SJCRH30 (cell line): ENCODE data around the gene DSE. TPM values are rescaled to one million over a fixed set of nuclear protein-coding genes. Genes with fewer than 3 reads are reported as not detected.

Experiments used
- DNase-seq, 2 experiments: peaks; one replicate each; pipeline ENCODE4 v3.0.0-alpha.2; 2015 to 2020
- H3K27ac ChIP-seq: fragments of 250-450 bp; sonication (Bioruptor Pico); 2 replicates; pipeline ENCODE4 v1.5.1; 2020; ENCODE audit warnings: mild to moderate bottlenecking, moderate library complexity
- H3K27me3 ChIP-seq: fragments of 250-450 bp; sonication (Bioruptor Pico); 2 replicates; pipeline ENCODE4 v1.5.1; 2020; ENCODE audit warnings: mild to moderate bottlenecking, moderate library complexity
- H3K36me3 ChIP-seq: fragments of 250-450 bp; sonication (Bioruptor Pico); 2 replicates; pipeline ENCODE4 v1.5.1; 2020; ENCODE audit warnings: mild to moderate bottlenecking, moderate library complexity
- H3K4me1 ChIP-seq: fragments of 250-450 bp; sonication (Bioruptor Pico); 2 replicates; pipeline ENCODE4 v1.5.1; 2020; ENCODE audit warnings: mild to moderate bottlenecking, moderate library complexity
- H3K4me3 ChIP-seq: fragments of 250-450 bp; sonication (Bioruptor Pico); 2 replicates; pipeline ENCODE4 v1.5.1; 2020; ENCODE audit warnings: mild to moderate bottlenecking, moderate library complexity
- H3K9me3 ChIP-seq: fragments of 250-450 bp; sonication (Bioruptor Pico); replicated peaks from 2 replicates; pipeline ENCODE4 v1.5.1; 2020; ENCODE audit warnings: mild to moderate bottlenecking, moderate library complexity
- total RNA-seq: library from RNA; depleted of rRNA; stranded (reverse); fragments of >200 nt; shearing (Covaris generic); gene quantifications from 2 replicates; pipeline ENCODE4 v1.2.3, GENCODE V29; 2014

The DSE gene
- total RNA-seq, 1 experiment from 2014 or later, result 51.0 TPM

DNA sequence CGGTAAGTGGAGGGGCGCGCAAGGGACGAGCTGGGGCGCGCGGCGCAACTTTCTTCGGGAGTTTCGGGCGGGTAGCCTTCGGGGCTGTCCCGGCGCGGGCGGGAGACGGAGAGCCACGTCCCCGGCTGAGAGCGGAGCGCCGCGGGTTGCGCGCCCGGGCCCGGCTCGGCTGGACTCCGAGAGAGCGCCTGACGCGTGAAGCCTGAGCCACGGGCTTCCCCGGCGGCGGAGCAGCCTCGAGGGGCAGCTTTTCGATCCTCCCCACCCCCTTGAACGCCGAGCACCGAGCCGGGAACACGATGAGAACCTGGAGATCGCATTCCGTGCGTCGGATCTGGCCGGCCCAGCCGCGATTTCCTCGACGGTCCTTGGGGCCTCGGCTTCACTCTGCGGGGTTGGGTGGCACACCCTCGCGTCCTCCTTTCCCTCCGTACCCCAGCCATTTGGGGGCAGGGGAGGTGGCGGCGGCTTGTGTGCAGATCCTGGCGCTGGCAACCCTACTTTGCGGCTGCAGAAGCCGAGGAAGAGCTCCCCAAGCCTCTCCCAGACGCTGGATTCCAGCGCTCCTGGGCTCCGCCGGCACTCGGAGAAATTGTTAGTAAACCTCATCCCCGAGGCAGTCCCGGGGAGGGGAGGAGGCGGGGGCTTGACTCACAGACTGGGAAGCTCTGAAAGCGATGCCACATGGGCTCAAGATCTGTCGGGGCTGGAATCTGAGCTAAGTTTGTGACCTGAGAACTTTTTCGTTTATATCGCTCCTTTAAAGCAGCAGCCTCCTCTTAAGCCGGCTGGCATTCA lies 572 bp downstream of the DSE start:
- Histone ChIP-seq H3K27ac (peak overlapping the region; percentile 83), H3K36me3 (no peaks in the 10 kb centered on the region), H3K27me3 (no peaks in the 10 kb centered on the region), H3K4me1 (no peaks in the 10 kb centered on the region; the same call in 1 of the 2 replicates), H3K4me3 (peak overlapping the region; percentile 93), H3K9me3 (no peaks in the 10 kb centered on the region)
- peak; percentile 91 to 92 for DNase-seq

DNA sequence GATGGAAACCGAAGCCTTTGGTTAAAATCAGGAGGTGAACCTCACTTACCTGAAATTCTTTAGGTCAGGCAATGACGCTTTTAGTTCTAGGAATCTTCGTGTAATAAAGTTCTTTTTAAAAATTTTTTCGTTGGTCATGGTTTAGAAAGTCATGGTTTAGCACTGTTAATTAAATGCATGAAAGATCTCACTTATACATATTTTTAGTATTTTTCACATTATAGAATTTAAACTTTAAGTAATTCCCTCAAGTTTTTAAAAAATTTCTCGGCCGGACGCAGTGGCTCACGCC lies 1.1 kb downstream of the DSE start:
- Histone ChIP-seq H3K36me3 (no peaks in the 10 kb centered on the region), H3K9me3 (no peaks in the 10 kb centered on the region), H3K4me1 (no peaks in the 10 kb centered on the region; the same call in 1 of the 2 replicates), H3K4me3 (peak overlapping the region; percentile 93), H3K27ac (peak overlapping the region; percentile 83), H3K27me3 (no peaks in the 10 kb centered on the region)
- no peak for DNase-seq

DNA sequence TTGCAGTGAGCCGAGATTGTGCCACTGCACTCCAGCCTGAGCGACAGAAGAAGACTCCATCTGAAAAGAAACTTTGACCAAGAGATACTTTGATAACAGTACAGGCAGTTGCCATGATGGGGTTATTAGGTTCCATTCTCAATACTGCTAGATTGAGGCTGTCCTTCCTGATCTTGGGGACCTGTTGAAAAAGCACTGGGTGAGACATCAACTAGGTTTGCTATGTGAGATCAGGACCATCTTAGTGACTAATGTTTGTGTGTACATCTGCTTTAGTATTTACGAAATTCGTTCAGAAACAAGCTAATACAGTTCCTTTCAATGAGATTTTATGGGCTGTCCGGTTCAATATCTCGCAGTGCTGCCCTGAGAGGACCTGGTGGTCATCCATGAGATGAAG lies 2.6 kb downstream of the DSE start:
- no peak overlapping the region for H3K27ac ChIP-seq
- no peaks in the 10 kb centered on the region; the same call in 1 of the 2 replicates for H3K4me1 ChIP-seq
- no peaks in the 10 kb centered on the region for H3K36me3 ChIP-seq
- no peaks in the 10 kb centered on the region for H3K9me3 ChIP-seq
- DNase-seq, result no peak
- H3K27me3 ChIP-seq, result no peaks in the 10 kb centered on the region
- H3K4me3 ChIP-seq, result no peak overlapping the region

DNA sequence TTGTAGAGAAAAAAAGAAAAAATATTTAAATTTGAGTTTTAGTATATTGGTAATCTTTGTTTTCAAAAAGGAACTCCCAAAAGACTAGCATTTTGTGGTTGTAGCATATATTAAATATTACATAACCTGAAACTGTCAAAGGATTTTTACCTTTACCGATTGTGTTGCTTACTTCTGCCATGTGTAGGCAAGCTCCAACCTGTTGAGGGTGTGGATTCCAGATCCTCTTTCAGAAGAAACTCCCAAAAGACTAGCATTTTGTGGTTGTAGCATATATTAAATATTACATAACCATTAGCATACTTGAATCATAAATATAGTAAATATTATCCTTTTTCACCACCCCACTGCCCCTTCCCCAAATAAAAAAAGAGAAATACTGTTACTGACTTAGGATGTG lies 3.2 kb downstream of the DSE start:
- Histone ChIP-seq H3K27ac (no peak overlapping the region), H3K9me3 (no peaks in the 10 kb centered on the region), H3K36me3 (no peaks in the 10 kb centered on the region), H3K27me3 (no peaks in the 10 kb centered on the region), H3K4me1 (no peaks in the 10 kb centered on the region; the same call in 1 of the 2 replicates), H3K4me3 (no peak overlapping the region)
- DNase-seq, result no peak

DNA sequence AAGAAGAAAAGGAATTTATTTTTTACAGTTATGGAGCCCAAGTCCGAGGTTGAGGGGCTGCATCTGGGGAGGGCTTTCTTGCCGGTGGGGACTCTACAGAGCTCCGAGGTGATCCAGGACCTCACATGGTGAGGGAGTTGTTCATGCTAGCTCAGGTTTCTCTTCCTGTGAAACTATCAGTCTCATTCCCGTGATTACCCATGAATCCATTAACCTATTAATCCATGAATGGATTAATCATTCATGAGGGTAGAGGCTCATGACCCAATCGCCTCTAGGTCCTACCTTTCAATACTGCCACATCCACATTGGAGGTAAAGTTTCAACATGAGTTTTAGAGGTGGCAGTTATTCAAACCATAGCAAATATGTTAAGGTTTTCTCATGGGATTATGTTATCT lies 3.8 kb downstream of the DSE start:
- no peaks in the 10 kb centered on the region; the same call in 1 of the 2 replicates for H3K4me1 ChIP-seq
- H3K27me3 ChIP-seq, result no peaks in the 10 kb centered on the region
- H3K4me3 ChIP-seq, result no peak overlapping the region
- no peak for DNase-seq
- H3K27ac ChIP-seq, result no peak overlapping the region
- H3K9me3 ChIP-seq, result no peaks in the 10 kb centered on the region
- no peaks in the 10 kb centered on the region for H3K36me3 ChIP-seq

DNA sequence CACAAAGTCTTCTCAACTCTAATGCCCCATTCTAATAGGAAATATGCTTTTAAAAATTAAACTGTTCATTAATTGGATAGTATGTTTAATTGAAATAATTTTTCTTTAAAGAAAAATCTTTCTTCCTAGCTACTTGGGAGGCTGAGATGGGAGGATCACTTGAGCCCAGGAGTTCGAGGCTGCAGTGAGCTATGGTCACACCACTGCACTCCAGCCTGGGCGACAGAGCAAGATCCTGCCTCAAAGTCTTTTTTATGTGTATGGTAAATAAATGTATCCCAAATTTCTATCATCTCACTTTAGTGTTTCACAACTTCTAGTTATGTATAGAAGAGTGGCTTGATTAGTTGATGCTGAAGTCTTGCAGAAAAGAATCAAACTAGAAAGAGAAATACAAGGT lies 4.5 kb downstream of the DSE start:
- DNase-seq, result no peak
- H3K27ac ChIP-seq, result no peak overlapping the region
- H3K4me1 ChIP-seq, result no peaks in the 10 kb centered on the region
- no peaks in the 10 kb centered on the region for H3K9me3 ChIP-seq
- no peaks in the 10 kb centered on the region for H3K36me3 ChIP-seq
- no peak overlapping the region for H3K4me3 ChIP-seq
- no peaks in the 10 kb centered on the region for H3K27me3 ChIP-seq

DNA sequence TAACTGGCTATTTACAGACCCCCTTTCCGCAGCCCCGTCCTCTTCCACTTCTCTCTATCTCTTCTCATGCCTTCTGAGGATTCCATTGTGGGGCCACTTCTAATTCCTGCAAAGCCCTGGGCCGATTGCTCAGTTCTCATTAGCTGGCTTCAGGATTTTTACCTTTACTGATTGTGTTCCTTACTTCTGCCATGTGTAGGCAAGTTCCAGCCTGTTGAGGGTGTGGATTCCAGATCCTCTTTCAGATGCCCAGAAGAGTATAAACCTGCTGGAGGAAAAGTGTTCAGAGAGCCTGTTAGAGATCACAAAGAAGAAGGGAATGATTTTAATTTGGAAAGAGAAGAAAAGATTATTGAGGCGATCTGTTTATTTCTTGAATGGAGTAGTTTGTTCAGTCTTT lies 5.4 kb downstream of the DSE start:
- H3K36me3 ChIP-seq, result no peaks in the 10 kb centered on the region
- no peaks in the 10 kb centered on the region for H3K9me3 ChIP-seq
- H3K4me1 ChIP-seq, result no peaks in the 10 kb centered on the region
- no peak for DNase-seq
- H3K4me3 ChIP-seq, result no peak overlapping the region
- H3K27me3 ChIP-seq, result no peaks in the 10 kb centered on the region
- H3K27ac ChIP-seq, result no peak overlapping the region

DNA sequence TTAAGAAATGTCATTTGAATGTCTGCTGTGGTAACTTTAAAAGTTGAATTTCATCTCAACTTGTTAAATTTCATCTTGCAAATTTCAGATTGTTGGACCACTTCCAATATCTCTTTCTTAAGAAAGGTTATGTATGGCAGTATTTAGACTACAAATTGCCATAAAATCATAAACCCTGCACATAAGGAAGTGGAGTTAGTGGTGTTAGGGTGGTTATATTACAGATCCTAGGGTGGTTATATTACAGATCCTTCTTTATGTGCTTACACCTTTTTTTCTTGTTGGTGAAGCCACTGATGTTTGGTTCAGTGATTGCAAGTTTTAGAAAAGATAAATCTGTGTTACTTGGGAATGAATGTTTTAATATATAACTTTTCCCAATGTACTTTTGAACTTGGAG lies 9.0 kb downstream of the DSE start:
- no peak for DNase-seq
- Histone ChIP-seq H3K4me1 (no peaks in the 10 kb centered on the region), H3K27ac (no peak overlapping the region), H3K9me3 (no peaks in the 10 kb centered on the region), H3K36me3 (0 out of 2 replicates have a peak, but pooled peaks cover 2% of the 10 kb centered on the region), H3K4me3 (no peak overlapping the region), H3K27me3 (no peaks in the 10 kb centered on the region)

DNA sequence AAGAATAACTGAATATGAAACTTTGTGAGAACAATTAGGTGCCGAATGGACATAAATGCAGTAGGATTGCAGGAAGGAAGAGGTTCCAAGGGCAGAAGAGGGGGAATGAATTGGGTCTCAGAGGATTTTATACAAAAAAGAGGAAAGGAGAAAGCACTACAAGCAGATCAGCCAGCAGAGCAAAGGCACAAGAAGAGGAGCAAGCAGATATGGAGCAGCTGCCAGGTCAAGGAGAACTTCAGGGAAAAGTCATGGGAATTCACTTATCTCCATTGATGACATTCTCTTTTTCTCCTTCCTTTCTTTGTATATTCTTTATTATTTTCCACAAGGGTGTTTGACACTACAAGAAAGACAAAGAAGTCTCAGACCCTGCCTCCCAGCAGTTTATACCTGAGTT lies 9.6 kb downstream of the DSE start:
- Histone ChIP-seq H3K4me1 (no peaks in the 10 kb centered on the region), H3K36me3 (0 out of 2 replicates have a peak, but pooled peaks cover 2% of the 10 kb centered on the region), H3K4me3 (no peak overlapping the region), H3K27ac (no peak overlapping the region), H3K27me3 (no peaks in the 10 kb centered on the region), H3K9me3 (no peaks in the 10 kb centered on the region)
- no peak for DNase-seq

DNA sequence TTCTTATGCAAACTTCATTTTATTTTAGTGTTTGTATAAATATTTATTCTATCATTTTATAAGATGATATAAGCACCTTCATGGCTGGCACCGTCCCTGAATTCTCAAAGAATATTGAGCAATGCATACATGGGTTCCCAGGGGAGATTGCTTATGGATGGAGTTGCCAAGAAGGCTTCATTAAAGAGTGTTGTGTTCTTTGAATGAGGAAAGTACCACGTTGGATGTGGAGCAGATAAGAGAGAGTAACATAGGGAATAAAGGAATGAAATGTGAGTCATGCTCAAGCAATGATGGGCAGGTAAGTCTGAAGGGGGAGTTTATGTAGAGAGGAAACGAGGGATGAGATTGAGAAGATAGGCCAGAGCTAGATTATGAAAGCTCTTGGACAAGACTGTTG lies 10.3 kb downstream of the DSE start:
- DNase-seq, result no peak
- no peak overlapping the region for H3K27ac ChIP-seq
- H3K27me3 ChIP-seq, result no peaks in the 10 kb centered on the region
- H3K36me3 ChIP-seq, result 0 out of 2 replicates have a peak, but pooled peaks cover 2% of the 10 kb centered on the region
- no peaks in the 10 kb centered on the region for H3K4me1 ChIP-seq
- no peaks in the 10 kb centered on the region for H3K9me3 ChIP-seq
- no peak overlapping the region for H3K4me3 ChIP-seq

DNA sequence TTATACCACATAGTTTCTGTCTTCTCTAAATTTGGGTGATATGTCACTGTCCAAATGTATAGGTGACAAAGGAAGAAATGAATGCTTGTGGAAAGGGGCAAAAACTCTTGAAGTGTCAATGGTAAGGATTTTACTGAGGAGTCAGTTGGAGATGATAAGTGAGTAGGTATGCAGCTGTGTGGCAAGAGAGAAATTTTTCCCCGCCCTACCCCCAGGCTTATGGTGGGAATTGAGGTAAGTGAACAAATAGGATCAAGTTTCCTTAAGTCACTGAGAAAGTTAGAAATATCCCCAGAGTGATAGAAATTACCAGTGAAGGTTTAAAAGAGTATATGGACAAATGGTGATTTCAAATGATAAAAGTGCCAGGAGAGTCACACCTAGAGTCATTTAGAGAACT lies 11.8 kb downstream of the DSE start:
- Histone ChIP-seq H3K27ac (no peak overlapping the region), H3K4me3 (no peak overlapping the region), H3K27me3 (no peaks in the 10 kb centered on the region), H3K9me3 (no peaks in the 10 kb centered on the region), H3K36me3 (0 out of 2 replicates have a peak, but pooled peaks cover 2% of the 10 kb centered on the region), H3K4me1 (0 out of 2 replicates have a peak, but pooled peaks cover 6% of the 10 kb centered on the region)
- no peak for DNase-seq

DNA sequence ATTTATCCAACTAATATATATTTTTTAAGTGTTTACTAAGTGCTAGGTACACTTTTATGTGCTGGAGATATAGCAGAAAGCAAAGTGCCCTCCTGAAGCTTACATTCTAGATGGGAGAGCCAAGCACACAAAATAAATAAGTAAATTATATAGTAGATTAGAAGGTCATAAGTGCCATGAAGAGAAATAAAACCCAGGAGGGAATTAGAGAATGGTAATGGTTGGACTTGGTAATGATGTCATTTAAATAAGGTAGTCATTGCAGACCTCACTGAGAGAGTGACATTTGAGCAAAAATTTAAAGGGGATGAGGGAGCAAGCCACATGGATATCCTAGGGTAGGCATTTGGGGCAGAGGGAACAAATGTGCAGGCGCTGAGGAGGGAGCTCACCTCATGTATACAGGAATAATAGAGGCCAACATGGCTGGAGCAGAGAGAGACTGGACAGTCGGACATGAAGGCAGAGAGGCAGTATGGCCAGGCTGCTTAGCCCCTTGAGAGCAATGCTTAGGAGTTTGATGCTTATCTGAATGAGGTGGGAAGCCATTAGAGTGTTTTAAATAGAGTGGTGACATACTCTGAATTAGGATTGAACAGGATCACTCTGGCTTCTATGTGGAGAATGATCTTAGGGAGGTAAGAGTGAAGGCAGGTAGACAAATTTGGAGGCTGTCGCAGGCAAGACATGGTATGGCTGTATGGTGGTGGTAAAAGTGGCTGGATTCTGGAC lies 14.1 kb downstream of the DSE start:
- Histone ChIP-seq H3K9me3 (no peaks in the 10 kb centered on the region), H3K4me3 (no peak overlapping the region), H3K36me3 (0 out of 2 replicates have a peak, but pooled peaks cover 2% of the 10 kb centered on the region), H3K4me1 (peaks cover 15% of the 10 kb centered on the region; the same call in 1 of the 2 replicates), H3K27ac (no peak overlapping the region), H3K27me3 (no peaks in the 10 kb centered on the region)
- DNase-seq, result no peak

DNA sequence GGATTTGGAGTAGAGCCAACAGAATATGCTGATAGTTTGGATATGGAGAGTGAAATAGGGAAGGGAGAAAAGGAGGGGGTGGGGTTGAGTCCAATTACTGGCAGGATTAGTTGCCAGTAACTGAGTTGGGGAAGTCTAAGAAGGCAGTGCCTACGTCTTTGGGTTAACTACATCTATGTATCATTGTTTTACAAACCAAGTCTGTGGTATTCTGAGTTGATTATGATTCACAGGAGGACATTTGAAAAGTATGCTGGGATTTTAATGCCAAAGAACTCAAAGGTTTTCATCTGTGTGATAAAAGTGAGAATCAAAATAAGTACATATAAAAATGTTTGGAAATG lies 14.7 kb downstream of the DSE start:
- H3K4me1 ChIP-seq, result peaks cover 15% of the 10 kb centered on the region; the same call in 1 of the 2 replicates
- H3K27me3 ChIP-seq, result no peaks in the 10 kb centered on the region
- 0 out of 2 replicates have a peak, but pooled peaks cover 2% of the 10 kb centered on the region for H3K36me3 ChIP-seq
- no peak overlapping the region for H3K27ac ChIP-seq
- H3K9me3 ChIP-seq, result no peaks in the 10 kb centered on the region
- no peak for DNase-seq
- no peak overlapping the region for H3K4me3 ChIP-seq

DNA sequence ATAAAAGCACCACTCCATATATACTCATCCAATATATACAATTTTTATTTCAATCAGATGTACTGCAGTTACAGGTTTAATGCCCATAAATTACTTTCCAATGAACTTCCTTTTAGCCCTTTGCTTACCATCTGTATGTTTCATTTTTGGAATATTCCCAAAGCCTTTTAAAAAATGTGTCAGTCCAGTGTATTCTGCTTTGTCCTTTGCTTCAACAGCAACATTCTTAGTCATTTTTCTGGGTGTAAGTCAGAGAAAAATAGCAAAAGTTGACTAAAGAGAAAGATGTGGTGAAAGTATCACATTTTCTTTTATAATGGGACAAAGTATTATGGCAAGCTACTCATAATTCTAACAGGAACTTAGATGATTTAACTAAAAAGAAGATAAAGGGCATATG lies 15.2 kb downstream of the DSE start:
- H3K27ac ChIP-seq, result no peak overlapping the region
- no peak for DNase-seq

DNA sequence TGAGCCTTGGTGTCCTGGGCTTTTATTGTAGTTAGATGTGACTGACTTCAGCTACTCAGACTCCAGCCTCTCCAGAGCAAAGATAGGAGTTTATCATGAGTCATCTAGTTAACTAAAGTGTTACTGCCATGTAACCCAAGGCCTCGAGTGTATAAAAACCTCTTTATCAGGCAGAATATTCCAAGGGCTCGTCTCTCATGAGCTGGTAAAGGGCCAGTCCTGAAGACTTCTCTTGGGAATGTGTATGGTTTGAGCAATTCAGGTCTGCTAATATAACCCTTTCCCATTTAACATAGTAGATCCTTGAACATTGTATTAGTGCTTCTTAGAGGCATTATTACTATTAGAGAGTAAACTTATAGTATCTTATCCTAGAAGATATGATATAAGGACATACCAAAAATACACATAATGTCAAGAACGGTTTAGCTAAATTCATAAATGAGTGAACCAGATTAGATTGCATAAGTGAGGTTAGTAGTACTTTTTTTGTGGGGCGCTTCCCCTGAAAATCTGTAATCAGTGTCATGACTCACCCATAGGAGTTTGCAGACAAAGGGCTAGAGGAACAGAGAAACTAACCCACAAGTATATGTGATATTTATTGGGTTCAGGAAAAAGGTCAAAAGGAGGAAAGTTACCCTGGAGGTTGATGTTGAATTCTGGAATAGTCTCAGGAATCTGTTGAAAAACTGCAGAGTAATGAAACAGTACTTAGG lies 16.0 kb downstream of the DSE start:
- H3K4me3 ChIP-seq, result no peak overlapping the region
- no peak for DNase-seq
- H3K4me1 ChIP-seq, result peaks cover 17% of the 10 kb centered on the region; the same call in 1 of the 2 replicates
- H3K27me3 ChIP-seq, result no peaks in the 10 kb centered on the region
- 0 out of 2 replicates have a peak, but pooled peaks cover 2% of the 10 kb centered on the region for H3K36me3 ChIP-seq
- no peaks in the 10 kb centered on the region for H3K9me3 ChIP-seq
- no peak overlapping the region for H3K27ac ChIP-seq

More for the DNA sequence above, 15.2 kb downstream of the DSE start:
- no peaks in the 10 kb centered on the region for H3K9me3 ChIP-seq
- 0 out of 2 replicates have a peak, but pooled peaks cover 2% of the 10 kb centered on the region for H3K36me3 ChIP-seq
- H3K4me1 ChIP-seq, result peaks cover 17% of the 10 kb centered on the region; the same call in 1 of the 2 replicates
- no peaks in the 10 kb centered on the region for H3K27me3 ChIP-seq
- H3K4me3 ChIP-seq, result no peak overlapping the region
